T-helper 1 cell treated with Interleukin-12 subunit alpha and Interleukin-12 subunit beta and Interleukin-4 antibody, amounts not matched to agents 30 μg/mL and 1 μg/mL, for 36 hours (primary cell): ENCODE results near the gene MDFI.

Experiments
- H3K27ac Mint-ChIP-seq: one replicate; pipeline ENCODE4 v1.8.0; 2021; ENCODE audit warnings: mild to moderate bottlenecking, mixed read lengths
- H3K27me3 Mint-ChIP-seq: one replicate; pipeline ENCODE4 v1.8.0; 2021; ENCODE audit warnings: low read depth, mixed read lengths
- H3K36me3 Mint-ChIP-seq: one replicate; pipeline ENCODE4 v1.8.0; 2021; ENCODE audit warnings: low read depth, mixed read lengths
- H3K4me1 Mint-ChIP-seq: one replicate; pipeline ENCODE4 v1.8.0; 2021; ENCODE audit warnings: low read depth, mixed read lengths
- H3K4me3 Mint-ChIP-seq: one replicate; pipeline ENCODE4 v1.8.0; 2021; ENCODE audit warnings: mild to moderate bottlenecking, moderate library complexity, mixed read lengths
- H3K9me3 Mint-ChIP-seq: one replicate; pipeline ENCODE4 v1.8.0; 2021; ENCODE audit warnings: mixed read lengths

Gene MDFI

DNA sequence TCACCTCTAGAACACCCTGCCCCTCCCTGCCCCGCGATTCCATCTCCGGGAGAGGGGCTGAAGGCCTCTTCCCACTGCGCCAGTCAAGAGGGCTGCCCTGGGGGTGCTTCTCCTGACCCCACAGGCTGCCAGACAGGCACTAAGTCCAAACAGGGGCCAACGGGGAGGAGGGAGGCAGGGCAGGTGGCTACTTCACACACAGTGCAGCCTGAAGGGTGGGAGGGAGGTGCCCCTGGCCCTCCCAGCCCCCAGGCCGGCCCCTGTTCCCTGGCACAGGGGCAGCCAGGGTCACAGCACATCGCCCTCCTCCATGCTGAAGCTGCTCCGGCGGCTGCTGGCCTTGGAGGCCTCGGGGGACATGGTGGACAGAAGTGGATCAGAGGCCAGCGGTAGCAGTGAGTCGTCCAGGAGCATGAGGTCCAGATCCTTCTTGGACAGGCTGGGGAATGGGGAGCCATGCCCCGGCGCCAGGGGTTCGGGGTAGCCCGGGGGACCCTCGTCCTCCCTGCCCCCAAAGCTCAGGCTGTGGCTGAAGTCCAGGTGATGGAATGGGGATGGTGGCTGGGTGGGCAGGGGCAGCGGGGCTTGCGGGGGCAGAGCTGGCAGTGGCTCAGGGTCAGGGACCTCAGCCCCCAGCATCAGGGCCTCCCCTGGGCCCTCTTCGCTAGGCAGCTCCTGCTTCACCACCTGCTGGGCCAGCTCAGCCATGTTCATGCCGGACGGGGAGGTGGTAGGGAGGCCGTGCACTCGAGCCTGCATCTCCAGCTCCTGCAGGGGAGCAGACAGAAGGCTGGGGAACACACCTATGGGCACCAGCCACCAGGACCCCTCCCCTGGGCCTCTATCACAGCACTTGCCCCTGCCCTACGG lies 46.3 kb downstream of the MDFI start:
- Mint-ChIP-seq H3K4me1 (peaks cover 13% of the 10 kb centered on the region), H3K27ac (no peak overlapping the region), H3K9me3 (no peaks in the 10 kb centered on the region), H3K4me3 (no peak overlapping the region), H3K27me3 (no peaks in the 10 kb centered on the region), H3K36me3 (peaks cover 2% of the 10 kb centered on the region)

DNA sequence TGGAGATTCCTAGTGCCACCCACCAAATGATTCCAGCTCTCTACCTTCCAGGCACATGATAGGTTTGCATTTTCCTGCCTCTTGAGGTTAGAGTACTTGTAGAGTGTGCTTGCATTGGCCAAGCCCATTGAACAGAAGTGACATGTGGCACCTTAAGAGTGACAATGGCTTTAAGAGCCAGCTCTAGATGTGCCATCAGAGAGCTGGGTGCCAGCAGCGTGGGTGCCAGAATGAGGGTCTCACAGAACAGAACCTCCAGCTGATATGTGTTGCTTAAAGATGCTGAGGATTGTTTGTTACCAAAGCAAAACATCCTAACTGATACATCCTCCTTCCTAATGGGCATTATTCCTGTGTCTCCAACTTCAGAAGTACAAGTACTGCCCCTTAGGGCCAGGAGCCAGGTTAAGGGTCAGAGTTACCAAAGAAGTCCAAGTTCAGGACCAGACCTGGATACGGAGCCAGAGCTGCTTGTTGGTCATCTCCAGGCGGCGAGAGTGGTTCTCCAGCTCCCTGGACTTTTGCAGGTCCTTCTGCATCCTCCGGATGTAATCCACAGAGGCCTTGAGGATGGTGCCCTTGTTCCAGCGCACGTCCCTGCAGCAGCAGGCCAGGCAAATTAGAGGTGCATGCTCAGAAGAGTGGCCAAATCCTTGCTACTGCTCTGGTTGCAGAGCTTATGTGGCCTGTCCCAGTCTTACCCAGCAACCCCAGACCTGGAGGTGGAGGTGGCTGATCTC lies 47.5 kb downstream of the MDFI start:
- peaks cover 15% of the 10 kb centered on the region for H3K4me1 Mint-ChIP-seq
- H3K4me3 Mint-ChIP-seq, result no peak overlapping the region
- no peak overlapping the region for H3K27ac Mint-ChIP-seq
- H3K27me3 Mint-ChIP-seq, result no peaks in the 10 kb centered on the region
- H3K9me3 Mint-ChIP-seq, result no peaks in the 10 kb centered on the region
- peaks cover 6% of the 10 kb centered on the region for H3K36me3 Mint-ChIP-seq

DNA sequence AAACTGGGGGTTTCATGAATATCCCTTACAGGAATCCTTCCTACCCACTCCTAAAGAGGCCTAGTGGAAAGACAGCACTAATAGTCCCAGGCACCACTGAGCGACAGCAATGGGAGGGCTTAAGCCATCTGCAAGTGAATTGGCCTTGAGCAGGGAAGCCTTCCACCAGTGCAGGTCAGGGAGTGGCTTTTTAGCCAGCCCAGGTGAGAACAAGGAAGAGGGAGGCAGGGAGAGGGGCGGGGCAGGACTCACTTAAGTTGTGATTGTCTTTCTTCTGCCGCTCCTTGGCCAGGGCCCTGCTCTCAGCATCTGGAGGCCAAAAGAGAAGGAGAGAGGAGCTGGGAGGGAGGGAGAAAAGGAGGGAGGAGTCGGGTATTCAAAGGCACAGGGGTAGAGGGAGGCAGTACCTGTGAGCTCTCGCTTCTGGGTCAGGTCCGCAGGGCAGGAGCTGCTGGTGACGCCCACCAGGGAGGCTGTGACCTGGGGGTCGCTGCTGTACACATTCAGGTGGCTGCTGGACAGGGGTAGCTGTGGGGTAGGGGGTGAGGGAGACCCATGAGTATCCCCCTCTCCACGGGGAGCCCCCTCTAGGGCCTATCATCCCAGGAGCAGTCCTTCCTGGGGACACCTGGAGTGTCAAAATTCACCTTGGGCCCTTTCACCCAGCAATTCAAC lies 49.4 kb downstream of the MDFI start:
- Mint-ChIP-seq H3K36me3 (peaks cover 6% of the 10 kb centered on the region), H3K9me3 (no peaks in the 10 kb centered on the region), H3K4me3 (no peak overlapping the region), H3K27ac (no peak overlapping the region), H3K27me3 (no peaks in the 10 kb centered on the region), H3K4me1 (peaks cover 11% of the 10 kb centered on the region)

DNA sequence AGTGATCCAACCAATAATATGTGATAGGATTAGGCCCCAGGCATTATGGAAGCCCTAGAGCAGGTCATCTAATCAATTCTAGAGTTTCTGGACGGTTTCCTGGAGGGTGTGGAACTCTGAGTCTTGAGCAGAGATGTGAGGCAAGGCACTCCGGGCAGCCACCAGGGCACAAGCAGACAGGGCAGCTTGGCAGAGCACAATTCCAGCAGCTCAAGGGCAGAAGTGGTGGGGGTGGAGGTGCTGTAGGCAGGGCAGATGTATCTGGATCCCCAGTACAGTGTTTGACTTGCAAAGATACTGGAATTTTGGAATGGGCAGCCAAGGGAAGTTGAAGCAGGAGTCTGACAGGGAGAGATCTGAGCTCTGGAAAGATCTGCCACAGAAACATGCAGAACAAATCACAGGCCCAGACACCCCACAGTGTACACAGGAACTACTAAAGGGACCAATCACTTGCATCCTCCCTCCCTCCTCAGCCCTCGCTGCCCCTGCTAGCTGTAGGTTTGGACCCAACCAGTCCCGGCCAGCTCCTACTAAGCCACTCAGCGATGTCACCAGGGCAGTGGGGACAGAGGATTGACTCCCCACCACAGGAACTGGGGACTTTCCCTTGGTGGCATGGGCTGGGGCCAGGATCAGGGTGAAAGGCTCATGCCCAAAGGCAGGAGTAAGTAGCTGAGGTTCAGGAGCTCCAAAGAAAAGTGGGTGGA lies 50.1 kb downstream of the MDFI start:
- H3K9me3 Mint-ChIP-seq, result no peaks in the 10 kb centered on the region
- H3K27ac Mint-ChIP-seq, result no peak overlapping the region
- peaks cover 6% of the 10 kb centered on the region for H3K36me3 Mint-ChIP-seq
- H3K27me3 Mint-ChIP-seq, result no peaks in the 10 kb centered on the region
- peaks cover 9% of the 10 kb centered on the region for H3K4me1 Mint-ChIP-seq
- no peak overlapping the region for H3K4me3 Mint-ChIP-seq

DNA sequence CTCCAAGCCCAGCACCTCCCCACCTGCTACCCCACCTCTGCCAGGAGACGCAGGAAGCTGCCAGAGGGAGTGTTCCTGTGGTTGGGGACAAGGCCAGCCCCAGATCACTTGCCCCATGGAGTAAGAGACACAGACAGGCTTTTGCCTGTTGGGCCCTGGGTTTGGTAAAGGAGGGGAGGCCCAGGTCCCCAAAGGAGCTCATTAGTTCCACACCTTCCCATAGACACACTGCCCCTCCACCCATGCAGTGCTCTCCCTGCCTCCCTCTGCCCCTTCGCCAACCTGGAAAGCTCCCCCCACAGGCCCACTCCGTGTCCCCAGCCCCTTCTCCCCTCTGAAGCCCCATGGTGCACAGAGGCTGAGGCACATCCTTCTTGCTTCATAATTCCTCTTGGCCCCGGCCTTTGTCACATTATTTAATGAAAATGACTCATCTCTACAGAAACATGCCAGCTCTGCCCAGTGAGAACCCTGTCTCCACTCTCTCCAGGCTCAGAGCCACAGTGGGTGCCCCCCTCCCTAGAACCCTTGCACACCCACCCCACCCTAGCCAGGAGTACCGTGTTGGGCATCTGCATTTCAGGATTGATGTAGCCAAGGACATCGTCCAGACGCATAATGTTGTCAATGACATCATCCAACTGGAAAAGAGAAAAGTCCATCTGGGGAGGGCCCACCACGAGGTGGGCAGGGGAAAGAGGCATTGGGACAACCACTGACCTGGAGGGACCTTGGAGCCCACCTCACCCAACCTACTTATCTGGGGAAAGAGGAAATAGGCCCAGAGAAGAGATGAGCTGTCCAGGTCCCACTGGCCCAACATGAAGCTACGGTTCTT lies 51.1 kb downstream of the MDFI start:
- H3K27ac Mint-ChIP-seq, result no peak overlapping the region
- peaks cover 6% of the 10 kb centered on the region for H3K36me3 Mint-ChIP-seq
- no peaks in the 10 kb centered on the region for H3K9me3 Mint-ChIP-seq
- no peaks in the 10 kb centered on the region for H3K27me3 Mint-ChIP-seq
- H3K4me3 Mint-ChIP-seq, result no peak overlapping the region
- H3K4me1 Mint-ChIP-seq, result peaks cover 6% of the 10 kb centered on the region

DNA sequence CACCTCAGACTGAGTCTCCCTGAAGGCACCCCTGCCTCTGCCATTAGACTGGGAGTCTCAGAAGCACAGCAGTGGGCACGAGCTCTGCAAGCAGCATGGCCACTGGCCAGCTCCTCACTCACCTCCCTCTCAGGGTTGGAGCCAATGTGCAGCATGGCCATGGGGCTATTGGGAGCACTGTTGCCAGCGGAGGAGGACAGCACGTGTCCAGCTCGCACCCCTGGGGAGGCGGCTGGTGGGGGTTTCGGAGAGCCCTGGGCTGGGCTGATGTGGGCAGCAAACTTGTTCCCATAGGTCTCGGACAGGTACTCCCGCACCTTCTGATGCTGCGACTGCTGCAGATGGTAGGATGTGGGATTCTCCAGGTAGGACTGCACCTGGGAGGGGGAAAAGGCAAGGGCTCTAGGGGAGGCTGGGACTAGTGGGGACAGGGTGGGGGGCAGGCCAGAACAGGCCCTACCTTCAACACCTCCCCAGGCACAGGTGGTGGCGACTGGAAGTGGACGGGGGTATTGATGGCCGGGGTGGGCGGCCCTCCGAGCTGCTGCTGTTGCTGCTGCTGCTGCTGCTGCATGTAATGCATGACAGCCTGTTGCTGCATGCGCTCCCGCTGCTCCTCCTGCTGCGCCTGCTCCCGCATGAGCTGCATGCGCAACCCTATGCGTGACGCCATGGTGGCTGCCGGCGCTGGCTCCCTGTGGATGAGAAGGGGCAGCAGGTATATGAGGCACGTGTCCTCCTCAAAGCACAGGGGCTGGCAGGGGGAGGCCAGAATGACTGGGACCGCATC lies 52.5 kb downstream of the MDFI start:
- Mint-ChIP-seq H3K27me3 (no peaks in the 10 kb centered on the region), H3K4me3 (no peak overlapping the region), H3K27ac (no peak overlapping the region), H3K36me3 (peaks cover 6% of the 10 kb centered on the region), H3K4me1 (peaks cover 6% of the 10 kb centered on the region), H3K9me3 (no peaks in the 10 kb centered on the region)

DNA sequence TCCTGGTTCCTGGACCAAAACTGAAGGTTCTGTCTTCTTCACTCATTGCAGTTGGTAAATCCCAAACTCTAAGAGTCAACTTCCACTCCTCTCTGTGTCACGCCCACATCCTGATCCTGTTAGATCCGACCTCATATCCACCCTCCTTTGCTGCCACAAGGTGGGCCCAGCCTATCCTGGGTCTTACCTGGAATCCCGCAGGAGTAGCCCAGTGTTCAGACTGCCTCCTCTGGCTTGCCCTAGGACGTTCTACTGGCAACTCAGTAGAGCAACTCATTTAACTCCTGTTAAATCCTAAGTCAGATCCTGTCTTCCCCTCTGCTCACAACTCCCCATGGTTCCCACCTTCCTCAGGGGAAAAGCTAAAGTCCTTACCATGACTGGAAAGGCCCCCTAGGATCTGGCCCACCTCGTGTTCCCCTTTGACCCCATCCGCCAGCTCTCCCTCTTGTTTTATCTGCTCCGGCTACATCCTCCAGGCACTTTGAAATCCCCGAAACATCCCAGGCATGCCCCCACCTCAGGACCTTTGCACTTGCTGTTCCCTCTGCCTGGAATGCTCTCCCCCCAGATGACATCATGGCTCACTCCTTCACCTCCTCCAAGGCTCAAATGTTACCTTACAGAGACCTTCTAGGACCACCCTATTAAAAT lies 53.3 kb downstream of the MDFI start:
- no peak overlapping the region for H3K27ac Mint-ChIP-seq
- peaks cover 6% of the 10 kb centered on the region for H3K36me3 Mint-ChIP-seq
- H3K4me3 Mint-ChIP-seq, result no peak overlapping the region
- H3K27me3 Mint-ChIP-seq, result no peaks in the 10 kb centered on the region
- peaks cover 6% of the 10 kb centered on the region for H3K4me1 Mint-ChIP-seq
- no peaks in the 10 kb centered on the region for H3K9me3 Mint-ChIP-seq

DNA sequence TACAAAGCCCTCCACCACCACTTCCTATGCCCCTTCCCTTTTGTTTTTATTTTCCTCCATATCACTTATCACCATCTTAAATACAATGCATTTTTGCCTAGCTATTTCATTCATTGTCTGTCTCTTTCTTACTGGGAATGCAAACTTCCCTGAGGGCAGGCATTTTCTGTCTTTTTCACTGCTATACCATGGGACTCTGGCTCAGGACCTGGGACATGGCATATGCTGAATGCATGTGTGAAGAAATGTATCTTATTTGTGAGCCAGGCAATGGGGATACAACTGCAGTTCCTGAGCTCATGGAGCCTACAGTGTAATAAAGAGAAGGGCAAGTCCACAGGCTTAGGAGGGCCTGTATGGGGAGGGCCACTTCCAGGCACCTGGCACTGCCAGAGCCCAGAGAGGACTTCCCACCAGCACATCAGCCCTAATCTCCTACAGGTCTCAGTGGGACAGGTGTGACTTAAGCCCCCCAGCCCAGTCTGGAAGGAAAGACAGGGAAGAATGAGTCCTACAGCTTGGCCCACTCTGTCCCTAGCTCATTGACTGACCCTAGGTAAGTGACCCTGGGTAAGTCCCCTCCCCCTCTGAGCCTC lies 53.9 kb downstream of the MDFI start:
- Mint-ChIP-seq H3K27me3 (no peaks in the 10 kb centered on the region), H3K9me3 (no peaks in the 10 kb centered on the region), H3K4me1 (peaks cover 6% of the 10 kb centered on the region), H3K36me3 (peaks cover 6% of the 10 kb centered on the region), H3K27ac (no peak overlapping the region), H3K4me3 (no peak overlapping the region)

DNA sequence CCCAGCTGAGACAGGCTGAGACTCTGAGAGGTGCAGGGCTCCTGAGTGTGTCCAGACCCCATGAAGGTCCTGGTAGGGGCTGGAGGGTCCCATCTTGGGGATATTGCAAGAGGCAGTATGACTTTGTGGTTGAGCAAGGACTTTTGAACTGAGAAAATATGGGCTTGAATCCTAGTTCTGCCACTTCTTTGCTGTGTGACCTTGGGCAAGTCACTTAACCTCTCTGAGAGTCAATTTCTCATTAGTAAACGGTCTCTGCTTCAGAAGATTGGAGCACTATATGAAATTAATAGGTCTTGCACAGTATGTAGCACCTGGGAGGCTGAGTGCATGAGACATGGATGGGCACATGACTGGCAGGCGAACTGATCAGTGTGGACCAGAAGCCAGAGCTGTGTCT lies 54.5 kb downstream of the MDFI start:
- Mint-ChIP-seq H3K9me3 (no peaks in the 10 kb centered on the region), H3K27ac (no peak overlapping the region), H3K4me1 (peaks cover 6% of the 10 kb centered on the region), H3K27me3 (no peaks in the 10 kb centered on the region), H3K4me3 (no peak overlapping the region), H3K36me3 (peaks cover 6% of the 10 kb centered on the region)

DNA sequence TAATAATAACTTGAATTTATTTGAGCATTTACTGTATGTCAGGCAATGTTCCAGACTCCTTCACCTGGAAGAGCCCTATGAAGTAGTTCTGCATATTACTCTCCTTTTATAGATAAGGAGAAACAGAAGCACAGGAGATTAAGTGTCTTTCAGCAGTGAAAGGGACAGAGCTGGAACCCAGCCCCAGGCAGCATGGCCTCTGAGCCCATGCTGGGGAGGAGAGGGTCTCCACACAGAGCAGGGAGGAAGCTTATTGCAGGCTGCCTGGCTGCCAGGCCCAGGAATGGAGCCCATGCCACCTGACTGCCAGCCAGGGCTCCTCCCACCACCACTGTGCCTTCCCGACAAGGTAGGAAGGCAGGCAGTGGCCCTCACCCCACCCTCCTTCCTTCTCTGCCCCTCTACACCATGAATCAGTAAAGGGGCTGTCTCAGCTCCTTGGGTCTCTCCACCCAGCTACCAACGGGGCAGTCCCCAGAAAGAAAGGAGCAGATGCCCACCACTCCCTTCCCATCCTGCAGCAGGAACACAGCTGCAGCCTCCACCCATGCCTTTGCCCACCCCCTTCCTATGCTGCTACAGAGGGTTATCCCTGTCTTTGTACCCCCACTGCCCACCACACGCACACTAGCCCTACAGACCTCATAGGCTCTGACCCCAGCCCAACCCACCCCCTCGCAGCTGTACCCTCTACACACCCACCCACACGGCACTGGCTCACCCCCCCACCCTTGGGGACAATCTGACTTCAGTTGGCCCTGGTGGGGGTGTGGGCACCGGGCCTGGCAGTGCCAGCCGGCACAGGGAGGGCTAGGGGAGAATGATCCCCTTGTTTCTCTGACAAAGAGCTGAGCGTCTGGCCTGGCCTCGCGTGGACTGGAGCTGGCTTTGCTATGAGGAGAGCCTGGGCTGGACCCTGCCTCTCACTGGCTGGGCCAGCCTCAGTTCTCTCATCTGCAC lies 55.3 kb downstream of the MDFI start:
- H3K4me1 Mint-ChIP-seq, result peaks cover 6% of the 10 kb centered on the region
- H3K36me3 Mint-ChIP-seq, result peaks cover 6% of the 10 kb centered on the region
- H3K9me3 Mint-ChIP-seq, result no peaks in the 10 kb centered on the region
- no peak overlapping the region for H3K27ac Mint-ChIP-seq
- H3K27me3 Mint-ChIP-seq, result no peaks in the 10 kb centered on the region
- no peak overlapping the region for H3K4me3 Mint-ChIP-seq

DNA sequence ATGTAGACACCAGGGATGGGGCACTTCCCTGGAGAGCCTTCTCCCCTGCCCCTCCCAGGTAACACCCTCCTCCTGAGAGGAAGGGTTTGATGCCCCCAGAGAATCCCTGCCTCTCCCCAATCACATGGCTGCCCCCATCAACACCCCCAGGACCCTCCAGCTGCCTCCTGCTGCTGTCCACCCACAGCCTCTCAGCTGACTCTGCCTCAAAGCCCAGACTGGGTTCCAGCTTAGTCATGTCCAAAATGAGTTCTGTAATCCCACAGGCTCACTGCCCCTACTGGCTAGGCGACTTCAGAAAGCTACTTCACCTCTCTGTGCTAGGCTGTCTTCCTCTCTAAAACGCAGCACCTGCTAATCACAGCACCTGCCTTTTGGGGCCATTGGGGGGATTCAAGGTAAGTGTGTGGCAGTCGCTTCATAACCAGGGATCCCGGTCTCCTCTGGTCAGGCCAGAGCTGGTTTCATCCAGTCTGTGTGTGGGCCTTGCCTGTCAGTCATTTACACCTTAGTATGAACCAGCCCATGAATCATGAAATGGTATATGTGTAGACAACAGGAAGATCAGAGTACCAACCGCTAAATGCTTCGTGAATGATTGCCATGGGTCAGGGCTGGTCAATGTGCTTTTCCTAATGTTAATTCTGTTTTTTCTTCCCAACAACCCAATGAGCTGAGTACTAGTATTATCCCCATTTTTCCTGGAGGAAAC lies 56.7 kb downstream of the MDFI start:
- Mint-ChIP-seq H3K4me3 (no peak overlapping the region), H3K9me3 (no peaks in the 10 kb centered on the region), H3K36me3 (peaks cover 2% of the 10 kb centered on the region), H3K27me3 (no peaks in the 10 kb centered on the region), H3K4me1 (no peaks in the 10 kb centered on the region), H3K27ac (no peak overlapping the region)
